Measurements from ENCODE around the gene TPH2. TPM values are rescaled to one million over a fixed set of nuclear protein-coding genes. Genes with fewer than 3 reads are reported as not detected.

TPH2 gene
- polyA plus RNA-seq, 3 donors: not detected

DNA sequence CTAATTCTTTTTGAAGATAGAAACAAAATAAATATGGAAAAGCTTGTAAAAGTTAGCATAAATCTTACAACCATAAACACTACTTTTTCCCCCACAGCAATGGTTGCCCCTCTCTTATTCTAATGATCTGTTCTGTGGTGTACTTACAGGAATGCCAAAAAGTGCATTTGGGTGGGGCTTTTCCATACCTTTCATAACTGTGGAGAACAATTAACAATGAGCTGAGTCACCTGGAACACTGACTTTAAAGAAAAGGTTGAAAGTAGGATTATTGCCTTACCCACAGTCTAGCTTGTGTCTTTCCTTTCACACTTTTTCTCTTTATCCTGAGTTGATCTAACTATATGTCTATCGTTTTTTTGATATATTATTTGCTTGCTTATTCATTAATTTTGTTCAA, 86.9 kb downstream of the TPH2 start:
- Histone ChIP-seq H3K36me3 (replicated peaks in 1 of 2; ENCODE audit: control insufficient read depth in 1 of 2, insufficient read depth in 2 of 2, low read length in 2 of 2) (no peaks in the 10 kb centered on the region), H3K9ac (ENCODE audit: insufficient read depth, low read length, poor library complexity, severe bottlenecking) (no peak overlapping the region), H2AFZ (ENCODE audit: insufficient read depth, low read depth, low read length, poor library complexity, severe bottlenecking) (no peak overlapping the region), H3K27me3 (ENCODE audit: control insufficient read depth in 2 of 2, insufficient read depth in 2 of 2, low read length in 2 of 2) (no peaks in the 10 kb centered on the region), H3K4me3 (replicated peaks in 1 of 3; ENCODE audit: low read depth in 2 of 3, low read length in 3 of 3) (no peak overlapping the region), H3K27ac (ENCODE audit: low read depth in 1 of 2, low read length in 2 of 2) (no peak overlapping the region), H3K9me3 (replicated peaks in 1 of 2; ENCODE audit: control insufficient read depth in 1 of 2, insufficient read depth in 1 of 2, low read length in 2 of 2) (no peaks in the 10 kb centered on the region), H3K4me2 (replicated peaks; ENCODE audit: extremely low read depth, low read length, poor library complexity, severe bottlenecking) (no peak overlapping the region), H3K4me1 (ENCODE audit: control insufficient read depth in 1 of 2, insufficient read depth in 2 of 2, low read length in 2 of 2) (no peaks in the 10 kb centered on the region), H3K79me2 (ENCODE audit: insufficient read depth, low read length) (no peaks in the 10 kb centered on the region), H4K20me1 (ENCODE audit: insufficient read depth, low read length) (no peaks in the 10 kb centered on the region)
- Mint-ChIP-seq H3K4me3 (no peak overlapping the region), H3K27me3 (ENCODE audit: low read depth in 3 of 3) (peaks cover 0 to 2% (median 2%) of the 10 kb centered on the region in 3 donors), H3K9me3 (peaks cover 0 to 4% (median 0%) of the 10 kb centered on the region in 7 donors), H3K27ac (no peak overlapping the region), H3K36me3 (no peaks in the 10 kb centered on the region), H3K4me1 (no peaks in the 10 kb centered on the region)
- WGBS (ENCODE audit: insufficient coverage): no CpG with 5 or more reads among the region's 1 CpG
- intact Hi-C loops (cut with micrococcal nuclease): no loop called here
- no peak for DNase-seq
- no peak for TF ChIP-seq CTCF (IDR thresholded peaks at IDR 0.05)

DNA sequence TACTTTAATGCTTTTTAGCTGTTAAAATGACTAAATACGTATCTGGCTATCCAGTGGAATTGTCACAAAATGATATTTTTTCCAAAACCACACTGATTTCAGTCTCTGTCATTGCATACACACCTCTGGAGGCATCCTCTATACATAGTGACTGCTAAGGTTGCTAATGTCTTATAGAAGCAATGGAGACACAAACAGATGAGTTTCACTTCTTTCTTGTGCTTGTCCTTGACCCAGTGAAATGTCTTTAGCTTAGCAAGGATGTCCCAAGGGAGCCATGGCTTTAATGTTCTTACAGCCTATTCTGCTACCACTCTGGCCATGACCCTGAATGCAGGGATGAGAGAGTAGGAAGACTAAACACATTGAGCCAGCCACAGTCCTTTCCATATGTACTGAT, 90.3 kb downstream of the TPH2 start:
- Histone ChIP-seq H3K4me3 (replicated peaks in 1 of 3; ENCODE audit: low read depth in 2 of 3, low read length in 3 of 3) (no peak overlapping the region), H4K20me1 (ENCODE audit: insufficient read depth, low read length) (no peaks in the 10 kb centered on the region), H3K36me3 (replicated peaks in 1 of 2; ENCODE audit: control insufficient read depth in 1 of 2, insufficient read depth in 2 of 2, low read length in 2 of 2) (no peaks in the 10 kb centered on the region), H2AFZ (ENCODE audit: insufficient read depth, low read depth, low read length, poor library complexity, severe bottlenecking) (no peak overlapping the region), H3K27me3 (ENCODE audit: control insufficient read depth in 2 of 2, insufficient read depth in 2 of 2, low read length in 2 of 2) (no peaks in the 10 kb centered on the region), H3K79me2 (ENCODE audit: insufficient read depth, low read length) (no peaks in the 10 kb centered on the region), H3K4me1 (ENCODE audit: control insufficient read depth in 1 of 2, insufficient read depth in 2 of 2, low read length in 2 of 2) (no peaks in the 10 kb centered on the region), H3K9ac (ENCODE audit: insufficient read depth, low read length, poor library complexity, severe bottlenecking) (no peak overlapping the region), H3K4me2 (replicated peaks; ENCODE audit: extremely low read depth, low read length, poor library complexity, severe bottlenecking) (no peak overlapping the region), H3K9me3 (replicated peaks in 1 of 2; ENCODE audit: control insufficient read depth in 1 of 2, insufficient read depth in 1 of 2, low read length in 2 of 2) (no peaks in the 10 kb centered on the region), H3K27ac (ENCODE audit: low read depth in 1 of 2, low read length in 2 of 2) (no peak overlapping the region)
- peaks cover 0 to 2% (median 2%) of the 10 kb centered on the region in 3 donors for H3K27me3 Mint-ChIP-seq (ENCODE audit: low read depth in 3 of 3)
- H3K36me3 Mint-ChIP-seq: no peaks in the 10 kb centered on the region
- H3K27ac Mint-ChIP-seq: no peak overlapping the region
- no peak for DNase-seq
- intact Hi-C loops (cut with micrococcal nuclease): no loop called here
- TF ChIP-seq CTCF (IDR thresholded peaks at IDR 0.05): no peak
- WGBS (ENCODE audit: insufficient coverage): no CpG with 5 or more reads among the region's 1 CpG
- H3K9me3 Mint-ChIP-seq: peaks cover 0 to 4% (median 0%) of the 10 kb centered on the region in 7 donors
- H3K4me1 Mint-ChIP-seq: no peaks in the 10 kb centered on the region
- no peak overlapping the region for H3K4me3 Mint-ChIP-seq

Measured in CD14-positive monocyte (primary cell).